K562 (cell line): ENCODE results near the gene FRMD4A.

ENCODE experiments used
- CBFB ChIP-seq: sonication (generic); formaldehyde crosslinking; IDR thresholded peaks from 2 replicates; pipeline ENCODE4 v1.4.0; 2020; ENCODE audit warnings: mild to moderate bottlenecking, missing genetic modification reagents
- CEBPG ChIP-seq, 3 experiments: fragments of 200-800 bp in 1 of 3; sonication (Bioruptor generic) in 1 of 3; sonication (generic) in 1 of 3; formaldehyde crosslinking in 1 of 3; IDR thresholded peaks in 2 of 3; conservative IDR thresholded peaks in 1 of 3; 2 replicates each; pipeline versions ENCODE4 v1.6.1 to v1.8.0; 2016 to 2022; ENCODE audit warnings: missing compliant biosample characterization in 2 of 3, missing genetic modification characterization in 2 of 3, mild to moderate bottlenecking in 1 of 3, missing genetic modification reagents in 1 of 3
- CHD1 ChIP-seq: fragments of 200-600 bp; sonication (generic); IDR thresholded peaks from one replicate; pipeline ENCODE4 v1.6.1; 2012; ENCODE audit warnings: mild to moderate bottlenecking, moderate library complexity, low read length, inconsistent platforms
- POLR2A ChIP-seq: fragments of 450-650 bp; conservative IDR thresholded peaks from 2 replicates; pipeline ENCODE4 v1.6.1; 2016
- TAF15 ChIP-seq: fragments of 200-400 bp; formaldehyde crosslinking; IDR thresholded peaks from 2 replicates; pipeline ENCODE4 v1.6.1; 2017; ENCODE audit warnings: mild to moderate bottlenecking, low read depth, low read length, moderate library complexity
- ZNF347 ChIP-seq: fragments of 450-650 bp; formaldehyde crosslinking; IDR thresholded peaks from 2 replicates; pipeline ENCODE4 v1.4.0; 2020; ENCODE audit warnings: low read depth, mild to moderate bottlenecking, moderate library complexity
- ZNF77 ChIP-seq: fragments of 250-450 bp; sonication (Bioruptor Pico); IDR thresholded peaks from 2 replicates; pipeline ENCODE4 v1.5.0; 2020
- TF ChIP-seq, protein P1 (sequence below), 3 experiments: IDR thresholded peaks in 2 of 3; conservative IDR thresholded peaks in 1 of 3; 2 replicates each; pipeline ENCODE4 v1.5.1; 2011 to 2012; ENCODE audit warnings: low read length in 3 of 3, mild to moderate bottlenecking in 3 of 3, control low read depth in 2 of 3, improper control_type of control experiment in 1 of 3, inconsistent platforms in 1 of 3, low read depth in 1 of 3, mixed read lengths in 1 of 3, moderate library complexity in 1 of 3; ENCODE audit not compliant: insufficient read depth in 2 of 3

DNA sequence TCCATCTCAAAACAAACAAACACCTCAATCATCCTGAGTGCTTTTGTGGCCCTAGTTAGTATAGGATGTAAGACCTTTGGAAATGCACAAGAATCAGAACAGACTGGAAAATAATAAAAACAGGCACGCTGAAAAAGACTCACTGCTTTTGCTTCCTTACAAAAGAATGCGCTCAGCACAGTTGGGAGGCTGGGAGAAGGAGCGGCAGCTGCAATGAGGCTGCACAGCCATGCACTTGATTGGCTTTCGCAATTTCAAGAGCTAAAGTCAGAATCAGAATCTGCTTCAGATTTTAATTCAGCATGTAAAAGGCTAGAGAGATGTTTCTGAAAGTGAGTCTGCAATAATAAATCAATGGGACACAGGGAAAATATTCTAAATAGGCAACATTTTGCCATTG lies 97.2 kb downstream of the FRMD4A start:
- TF ChIP-seq, protein P1, sequence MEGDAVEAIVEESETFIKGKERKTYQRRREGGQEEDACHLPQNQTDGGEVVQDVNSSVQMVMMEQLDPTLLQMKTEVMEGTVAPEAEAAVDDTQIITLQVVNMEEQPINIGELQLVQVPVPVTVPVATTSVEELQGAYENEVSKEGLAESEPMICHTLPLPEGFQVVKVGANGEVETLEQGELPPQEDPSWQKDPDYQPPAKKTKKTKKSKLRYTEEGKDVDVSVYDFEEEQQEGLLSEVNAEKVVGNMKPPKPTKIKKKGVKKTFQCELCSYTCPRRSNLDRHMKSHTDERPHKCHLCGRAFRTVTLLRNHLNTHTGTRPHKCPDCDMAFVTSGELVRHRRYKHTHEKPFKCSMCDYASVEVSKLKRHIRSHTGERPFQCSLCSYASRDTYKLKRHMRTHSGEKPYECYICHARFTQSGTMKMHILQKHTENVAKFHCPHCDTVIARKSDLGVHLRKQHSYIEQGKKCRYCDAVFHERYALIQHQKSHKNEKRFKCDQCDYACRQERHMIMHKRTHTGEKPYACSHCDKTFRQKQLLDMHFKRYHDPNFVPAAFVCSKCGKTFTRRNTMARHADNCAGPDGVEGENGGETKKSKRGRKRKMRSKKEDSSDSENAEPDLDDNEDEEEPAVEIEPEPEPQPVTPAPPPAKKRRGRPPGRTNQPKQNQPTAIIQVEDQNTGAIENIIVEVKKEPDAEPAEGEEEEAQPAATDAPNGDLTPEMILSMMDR (IDR thresholded peaks at IDR 0.05 in 2 of 3, conservative IDR thresholded peaks at IDR 0.05 in 1 of 3; ENCODE audit: insufficient read depth in 2 of 3, low read depth in 1 of 3, low read length in 3 of 3): no peak
- TF ChIP-seq CEBPG (CRISPR knock-in tag; IDR thresholded peaks at IDR 0.05): no peak
- TF ChIP-seq CEBPG (tag; conservative IDR thresholded peaks at IDR 0.05 in 1 of 2, IDR thresholded peaks at IDR 0.05 in 1 of 2): no peak
- no peak for TF ChIP-seq ZNF77 (CRISPR knock-in tag)
- no peak for TF ChIP-seq CHD1
- TF ChIP-seq CBFB (CRISPR knock-in tag): no peak
- no peak for TF ChIP-seq TAF15
- no peak for TF ChIP-seq ZNF347 (CRISPR knock-in tag)
- TF ChIP-seq POLR2A: no peak
